ENCODE data around the gene TCF12. TPM values are rescaled to one million over a fixed set of nuclear protein-coding genes. Genes with fewer than 3 reads are reported as not detected.
"Not testable (repeated sequence)": the region's sequence is repeated elsewhere in the genome, so short reads cannot be mapped to it uniquely, and the experiment has no call there.

Gene TCF12
- total RNA-seq, 1 donor from 2014 or later: 149 TPM

- no peak overlapping the region for H3K27ac ChIP-seq
- no peaks in the 10 kb centered on the region for H3K27me3 ChIP-seq
- H3K4me3 ChIP-seq: no peak overlapping the region
- Mint-ChIP-seq H3K27me3 (ENCODE audit: insufficient read depth, low read depth) (no peaks in the 10 kb centered on the region), H3K27ac (no peak overlapping the region), H3K36me3 (peaks cover 39% of the 10 kb centered on the region), H3K4me3 (no peak overlapping the region), H3K9me3 (no peaks in the 10 kb centered on the region), H3K4me1 (peaks cover 5% of the 10 kb centered on the region)
- H2AFZ ChIP-seq (replicated peaks): no peak overlapping the region
- H3K36me3 ChIP-seq: peaks cover 14% of the 10 kb centered on the region
- H3K4me2 ChIP-seq: no peak overlapping the region
- H4K20me1 ChIP-seq (ENCODE audit: low read depth): peaks cover 4% of the 10 kb centered on the region
- TF ChIP-seq CTCF (IDR thresholded peaks at IDR 0.05) (no peak), EZH2phosphoT487 (IDR thresholded peaks at IDR 0.05) (no peak), EZH2 (IDR thresholded peaks at IDR 0.05) (no peak)
- DNase-seq (ENCODE audit: low spot score): no peak
- H3K9me3 ChIP-seq (ENCODE audit: low read depth): no peaks in the 10 kb centered on the region
- H3K9ac ChIP-seq: no peak overlapping the region
- no peaks in the 10 kb centered on the region for H3F3A ChIP-seq (ENCODE audit: low read depth)
- peaks cover 56% of the 10 kb centered on the region for H3K79me2 ChIP-seq (ENCODE audit: low read depth)
- no peaks in the 10 kb centered on the region for H3K4me1 ChIP-seq
Observed at GRCh38 chr15:57097246-57097645, 178.8 kb downstream of the TCF12 start.

GRCh38 chr15:57097919-57098543, 179.6 kb downstream of the TCF12 start:
- not testable (repeated sequence) for H3K27me3 ChIP-seq; H2AFZ ChIP-seq (replicated peaks); H3K4me1 Mint-ChIP-seq; H3F3A ChIP-seq (ENCODE audit: low read depth); H3K4me2 ChIP-seq; H3K27ac ChIP-seq; H3K9me3 ChIP-seq (ENCODE audit: low read depth); H3K4me3 ChIP-seq; H3K36me3 ChIP-seq; H4K20me1 ChIP-seq (ENCODE audit: low read depth); DNase-seq (ENCODE audit: low spot score); H3K27me3 Mint-ChIP-seq (ENCODE audit: insufficient read depth, low read depth); H3K9me3 Mint-ChIP-seq; H3K27ac Mint-ChIP-seq; H3K4me1 ChIP-seq; H3K4me3 Mint-ChIP-seq; H3K9ac ChIP-seq
- peaks cover 56% of the 10 kb centered on the region for H3K79me2 ChIP-seq (ENCODE audit: low read depth)
- H3K36me3 Mint-ChIP-seq: peaks cover 39% of the 10 kb centered on the region

- Histone ChIP-seq H3K27ac (no peak overlapping the region), H3K4me2 (no peak overlapping the region), H4K20me1 (ENCODE audit: low read depth) (peaks cover 7% of the 10 kb centered on the region), H2AFZ (replicated peaks) (no peak overlapping the region), H3K79me2 (ENCODE audit: low read depth) (peaks cover 64% of the 10 kb centered on the region), H3K9ac (no peak overlapping the region), H3K27me3 (no peaks in the 10 kb centered on the region), H3K4me1 (no peaks in the 10 kb centered on the region), H3F3A (ENCODE audit: low read depth) (no peaks in the 10 kb centered on the region), H3K4me3 (no peak overlapping the region), H3K9me3 (ENCODE audit: low read depth) (no peaks in the 10 kb centered on the region), H3K36me3 (peaks cover 4% of the 10 kb centered on the region)
- Mint-ChIP-seq H3K27me3 (ENCODE audit: insufficient read depth, low read depth) (no peaks in the 10 kb centered on the region), H3K9me3 (no peaks in the 10 kb centered on the region), H3K4me1 (peaks cover 5% of the 10 kb centered on the region), H3K4me3 (no peak overlapping the region), H3K36me3 (peaks cover 39% of the 10 kb centered on the region), H3K27ac (no peak overlapping the region)
- TF ChIP-seq EZH2phosphoT487 (IDR thresholded peaks at IDR 0.05) (no peak), CTCF (IDR thresholded peaks at IDR 0.05) (no peak), EZH2 (IDR thresholded peaks at IDR 0.05) (no peak)
- no peak for DNase-seq (ENCODE audit: low spot score)
Observed at GRCh38 chr15:57098896-57099295, 180.5 kb downstream of the TCF12 start.

- H3K9ac ChIP-seq: no peak overlapping the region
- peaks cover 7% of the 10 kb centered on the region for H4K20me1 ChIP-seq (ENCODE audit: low read depth)
- peaks cover 5% of the 10 kb centered on the region for H3K4me1 Mint-ChIP-seq
- no peaks in the 10 kb centered on the region for H3K27me3 Mint-ChIP-seq (ENCODE audit: insufficient read depth, low read depth)
- H3K9me3 Mint-ChIP-seq: no peaks in the 10 kb centered on the region
- no peak overlapping the region for H3K4me3 ChIP-seq
- DNase-seq (ENCODE audit: low spot score): no peak
- no peaks in the 10 kb centered on the region for H3K9me3 ChIP-seq (ENCODE audit: low read depth)
- H3K27me3 ChIP-seq: no peaks in the 10 kb centered on the region
- no peak overlapping the region for H3K27ac ChIP-seq
- H3K4me2 ChIP-seq: no peak overlapping the region
- TF ChIP-seq EZH2 (IDR thresholded peaks at IDR 0.05) (no peak), CTCF (IDR thresholded peaks at IDR 0.05) (no peak), EZH2phosphoT487 (IDR thresholded peaks at IDR 0.05) (no peak)
- peaks cover 72% of the 10 kb centered on the region for H3K79me2 ChIP-seq (ENCODE audit: low read depth)
- no peak overlapping the region for H2AFZ ChIP-seq (replicated peaks)
- H3K27ac Mint-ChIP-seq: no peak overlapping the region
- no peaks in the 10 kb centered on the region for H3K4me1 ChIP-seq
- no peak overlapping the region for H3K4me3 Mint-ChIP-seq
- no peaks in the 10 kb centered on the region for H3F3A ChIP-seq (ENCODE audit: low read depth)
- H3K36me3 Mint-ChIP-seq: peaks cover 39% of the 10 kb centered on the region
- H3K36me3 ChIP-seq: peaks cover 4% of the 10 kb centered on the region
Observed at GRCh38 chr15:57100136-57100539, 181.7 kb downstream of the TCF12 start.
